Retinal pigment epithelial cell (primary cell): ENCODE results near the gene PIK3C3.
A peak's percentile ranks its signal among the peaks of the same experiment; 100 is the strongest.

ENCODE experiments used
- DNase-seq: peaks from one replicate; pipeline ENCODE4 v3.0.0-alpha.2; 2010; ENCODE audit warnings: low read depth
- H3K4me3 ChIP-seq: 2 replicates; pipeline ENCODE4 v1.5.1; 2011; ENCODE audit warnings: mild to moderate bottlenecking, low read length, control low read depth, moderate library complexity
- CTCF ChIP-seq: conservative IDR thresholded peaks from 2 replicates; pipeline ENCODE4 v1.5.1; 2011; ENCODE audit warnings: low read depth, low read length, control low read depth, inconsistent platforms

The PIK3C3 gene

GRCh38 chr18:41922841-41923240, 32.2 kb upstream of the PIK3C3 start:
- H3K4me3 ChIP-seq, result no peak overlapping the region
- TF ChIP-seq CTCF, result no peak
- no peak for DNase-seq

- DNase-seq, result no peak
- H3K4me3 ChIP-seq, result no peak overlapping the region
- no peak for TF ChIP-seq CTCF
These were observed 31.6 kb upstream of the PIK3C3 start for GRCh38 chr18:41923446-41923845.

DNA sequence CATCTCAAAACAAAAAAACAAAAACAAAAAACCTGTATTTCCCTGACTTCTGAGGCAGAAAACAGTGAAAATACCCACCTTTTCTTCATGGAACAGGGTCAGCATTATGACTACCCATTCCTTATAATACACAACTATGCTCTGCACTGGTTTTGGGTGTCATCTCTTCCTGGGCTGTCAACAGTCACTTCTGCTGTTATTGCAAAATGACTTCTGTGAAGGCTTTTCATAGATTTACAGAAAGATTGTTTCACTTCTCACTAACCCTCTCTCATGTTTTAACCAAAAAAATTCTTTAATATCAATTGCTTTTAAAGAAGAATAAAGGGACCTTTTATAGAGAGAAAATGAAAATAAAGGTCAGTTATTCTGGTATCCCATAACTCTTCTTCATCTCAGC, 26.5 kb upstream of the PIK3C3 start:
- DNase-seq, result no peak
- H3K4me3 ChIP-seq, result no peak overlapping the region

GRCh38 chr18:41932899-41933298, 22.1 kb upstream of the PIK3C3 start:
- H3K4me3 ChIP-seq, result no peak overlapping the region
- no peak for TF ChIP-seq CTCF
- no peak for DNase-seq

More for the DNA sequence above, 26.5 kb upstream of the PIK3C3 start:
- TF ChIP-seq CTCF, result no peak

GRCh38 chr18:41933778-41934177, 21.3 kb upstream of the PIK3C3 start:
- DNase-seq, result no peak
- H3K4me3 ChIP-seq, result no peak overlapping the region
- no peak for TF ChIP-seq CTCF

- H3K4me3 ChIP-seq, result no peak overlapping the region
- no peak for DNase-seq
- no peak for TF ChIP-seq CTCF
These were observed 18.4 kb upstream of the PIK3C3 start for GRCh38 chr18:41936471-41937134.

- peak; percentile 23 for TF ChIP-seq CTCF
- no peak for DNase-seq
- H3K4me3 ChIP-seq, result no peak overlapping the region
These were observed 16.6 kb upstream of the PIK3C3 start for GRCh38 chr18:41938445-41938844.
